ENCODE data around the gene CNTNAP3B. TPM values are rescaled to one million over a fixed set of nuclear protein-coding genes. Genes with fewer than 3 reads are reported as not detected.
"Not testable (repeated sequence)": the region's sequence is repeated elsewhere in the genome, so short reads cannot be mapped to it uniquely, and the experiment has no call there.

Gene CNTNAP3B
- total RNA-seq, 4 donors from 2014 or later = 6.4 to 23.4 (median 19.2) TPM

DNA sequence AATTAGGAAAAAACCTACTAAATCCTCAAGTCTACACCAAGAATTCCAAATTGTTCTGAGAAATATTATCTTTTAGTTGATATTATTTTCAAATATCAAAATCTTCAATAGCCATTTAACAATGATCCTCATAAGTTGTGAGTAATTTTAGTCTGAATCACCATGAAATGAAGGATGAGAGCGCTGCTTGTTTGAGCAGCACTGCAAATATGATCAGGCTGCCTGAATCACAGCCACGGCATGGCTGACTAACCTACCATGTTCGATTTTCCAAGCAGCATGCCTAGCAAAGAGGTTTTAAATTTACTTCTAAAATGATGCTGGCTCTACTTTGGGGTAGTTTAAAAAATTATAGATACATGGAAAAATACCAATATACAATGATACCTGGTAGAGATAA is 95.7 kb downstream of the CNTNAP3B start:
- WGBS, 2 donors = no CpG with 5 or more reads among the region's 3 CpGs
- H3K4me3 ChIP-seq (ENCODE audit: low read depth, poor library complexity, severe bottlenecking); intact Hi-C loops (cut with DNase I; ENCODE audit: low total_unique reads); DNase-seq (ENCODE audit: low spot score in 2 of 2): not testable (repeated sequence)

DNA sequence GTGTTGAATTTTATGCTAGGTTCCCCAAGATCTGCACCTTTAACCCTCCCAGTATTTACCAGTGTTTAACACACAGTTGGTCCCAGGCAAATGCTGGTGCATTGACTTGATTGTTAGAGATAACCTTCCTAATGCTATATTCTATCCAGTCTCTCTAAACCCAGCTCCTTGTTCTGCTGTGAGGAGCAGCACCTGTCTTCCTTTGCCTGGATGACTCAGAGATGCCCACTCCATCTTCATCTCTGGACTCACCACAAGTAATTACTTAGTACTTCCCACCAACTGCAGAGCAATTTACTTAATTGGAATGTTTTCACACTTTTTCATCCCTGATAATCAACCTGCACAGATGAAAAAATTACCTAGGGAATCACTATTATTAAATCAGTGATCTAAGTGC is 108.6 kb downstream of the CNTNAP3B start:
- intact Hi-C loops (cut with DNase I; ENCODE audit: low total_unique reads); H3K4me3 ChIP-seq (ENCODE audit: low read depth, poor library complexity, severe bottlenecking); DNase-seq (ENCODE audit: low spot score in 2 of 2): not testable (repeated sequence)

DNA sequence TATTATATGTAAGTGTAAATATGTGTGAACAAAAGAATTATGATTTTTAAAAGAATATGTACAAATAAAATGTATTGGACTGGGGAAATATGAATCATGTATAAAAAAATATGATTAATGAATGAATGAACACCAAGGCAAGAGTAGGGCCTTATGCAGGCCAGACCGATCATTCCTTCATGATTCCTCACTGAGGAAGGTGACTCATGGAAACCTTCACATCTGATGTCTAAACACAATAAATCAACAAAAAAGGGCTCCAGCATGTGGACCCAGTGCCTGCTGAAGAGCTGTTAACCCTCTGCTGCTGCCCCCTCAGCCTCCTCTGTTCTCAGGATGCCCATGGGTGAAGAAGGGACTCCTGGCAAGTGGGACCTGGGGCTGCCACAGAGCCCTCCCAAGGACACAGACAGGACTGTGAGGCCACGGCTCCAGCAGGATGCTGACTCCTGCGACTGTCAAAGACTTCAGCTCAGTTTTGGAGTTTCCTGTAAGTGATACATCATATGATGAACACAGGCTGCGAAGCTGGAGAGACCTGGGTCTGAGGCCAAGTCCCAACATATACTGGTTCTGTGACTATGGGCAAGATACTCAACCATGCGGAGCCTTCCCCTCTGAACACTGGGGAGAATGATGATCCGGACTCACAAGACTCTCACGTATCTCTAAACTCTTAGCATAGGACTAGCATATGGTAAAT is 110.9 kb downstream of the CNTNAP3B start:
- H3K4me3 ChIP-seq (ENCODE audit: low read depth, poor library complexity, severe bottlenecking); intact Hi-C loops (cut with DNase I; ENCODE audit: low total_unique reads): not testable (repeated sequence)
- 83 to 88% methylated on average over 5 to 7 of the region's 7 CpGs for WGBS, 2 donors
- peak in 1 of 2 donors; percentile 61 for DNase-seq (ENCODE audit: low spot score in 2 of 2)

DNA sequence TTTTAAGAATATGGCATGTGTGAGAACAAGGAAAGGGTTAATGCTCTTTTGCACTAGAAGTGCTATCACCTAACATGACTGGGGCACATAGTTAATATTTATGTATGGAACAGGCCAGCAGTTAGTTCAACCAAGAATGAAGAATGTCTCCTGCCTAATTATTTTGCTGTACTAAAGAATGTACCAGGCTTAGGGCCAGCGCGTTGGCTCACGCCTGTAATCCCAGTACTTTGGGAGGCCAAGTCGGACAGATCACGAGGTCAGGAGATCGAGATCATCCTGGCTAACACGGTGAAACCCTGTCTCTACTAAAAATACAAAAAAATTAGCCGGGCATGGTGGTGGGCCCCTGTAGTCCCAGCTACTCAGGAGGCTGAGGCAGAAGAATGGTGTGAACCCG is 114.9 kb downstream of the CNTNAP3B start:
- 63% methylated on average over 6 of the region's 9 CpGs; no CpG with 5 or more reads in 1 of the 2 donors for WGBS, 2 donors

DNA sequence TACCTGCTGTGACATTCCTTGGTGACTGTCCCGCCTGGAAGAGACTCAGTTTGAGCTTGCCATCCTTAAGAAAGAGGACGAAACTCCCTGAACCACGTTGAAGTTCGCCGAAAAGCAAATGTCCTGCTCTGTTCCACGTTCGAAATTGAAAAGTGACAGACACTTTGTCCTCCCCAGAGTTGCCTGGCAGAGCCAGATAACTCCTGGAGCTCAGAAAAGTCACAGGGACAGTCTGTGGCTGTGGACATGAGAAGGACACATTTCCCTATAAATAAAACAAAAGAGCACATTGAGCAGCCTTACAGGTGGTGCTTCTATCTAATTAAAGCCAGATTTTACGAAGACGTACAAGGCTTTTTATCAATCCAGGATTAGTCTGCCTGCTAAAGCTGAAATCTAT is 137.6 kb downstream of the CNTNAP3B start:
- intact Hi-C loops (cut with DNase I; ENCODE audit: low total_unique reads); DNase-seq (ENCODE audit: low spot score in 2 of 2); H3K4me3 ChIP-seq (ENCODE audit: low read depth, poor library complexity, severe bottlenecking): not testable (repeated sequence)
- WGBS, 2 donors = 69% methylated on average over 2 of the region's 9 CpGs; no CpG with 5 or more reads in 1 of the 2 donors

More for the DNA sequence above, 114.9 kb downstream of the CNTNAP3B start:
- H3K4me3 ChIP-seq (ENCODE audit: low read depth, poor library complexity, severe bottlenecking); DNase-seq (ENCODE audit: low spot score in 2 of 2); intact Hi-C loops (cut with DNase I; ENCODE audit: low total_unique reads): not testable (repeated sequence)

DNA sequence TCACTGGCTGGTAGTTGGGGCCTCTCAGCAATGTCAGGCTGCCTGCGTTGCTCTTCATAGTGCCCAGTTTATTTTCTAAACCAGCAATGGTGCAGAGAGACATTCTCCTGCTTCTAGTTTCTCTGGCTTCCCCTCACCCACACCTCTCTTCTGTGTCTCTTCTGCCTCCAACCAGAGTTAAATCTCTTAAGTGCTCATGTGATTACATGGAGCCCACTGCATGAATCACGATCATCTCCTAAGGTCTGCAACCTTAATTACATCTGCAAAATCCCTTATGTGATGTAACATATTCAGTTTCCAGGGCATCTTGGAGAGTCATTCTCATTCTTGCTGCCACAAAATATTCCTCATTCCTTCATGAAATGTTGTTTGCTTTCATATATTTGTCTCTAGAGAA is 149.0 kb downstream of the CNTNAP3B start:
- H3K4me3 ChIP-seq (ENCODE audit: low read depth, poor library complexity, severe bottlenecking); intact Hi-C loops (cut with DNase I; ENCODE audit: low total_unique reads); DNase-seq (ENCODE audit: low spot score in 2 of 2): not testable (repeated sequence)
- WGBS, 2 donors = no CpG with 5 or more reads among the region's 2 CpGs

DNA sequence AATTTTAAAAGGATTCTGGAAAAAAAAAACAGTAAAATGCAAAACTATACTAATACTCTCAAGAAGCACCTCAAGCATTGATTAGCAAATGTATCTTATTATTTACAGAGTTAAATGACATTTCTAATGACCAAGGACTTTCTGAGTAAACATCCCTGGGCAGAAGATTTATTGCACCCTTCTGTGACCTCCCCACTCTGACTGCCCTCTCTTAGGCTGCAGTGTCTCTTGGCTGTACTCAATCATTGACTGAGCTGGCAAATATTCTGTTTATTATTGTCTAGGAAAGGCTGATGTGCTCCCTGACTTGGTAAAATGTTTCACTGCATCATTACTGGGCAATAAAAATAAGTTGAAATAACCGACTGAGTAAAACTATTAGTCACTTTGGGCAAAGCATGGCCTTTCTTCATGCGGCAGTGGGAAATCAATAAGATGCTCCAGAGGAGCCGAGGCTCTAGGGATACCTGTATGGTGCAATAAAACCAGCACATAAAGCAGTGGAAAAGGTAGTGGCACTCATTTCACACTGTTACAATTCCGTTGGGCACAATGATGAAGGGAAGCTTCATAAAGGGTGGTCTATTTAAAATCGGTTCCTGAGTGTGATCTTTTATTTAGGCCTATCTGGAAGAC is 151.1 kb downstream of the CNTNAP3B start:
- H3K4me3 ChIP-seq (ENCODE audit: low read depth, poor library complexity, severe bottlenecking); DNase-seq (ENCODE audit: low spot score in 2 of 2); intact Hi-C loops (cut with DNase I; ENCODE audit: low total_unique reads): not testable (repeated sequence)
- no CpG with 5 or more reads among the region's 5 CpGs for WGBS, 2 donors

DNA sequence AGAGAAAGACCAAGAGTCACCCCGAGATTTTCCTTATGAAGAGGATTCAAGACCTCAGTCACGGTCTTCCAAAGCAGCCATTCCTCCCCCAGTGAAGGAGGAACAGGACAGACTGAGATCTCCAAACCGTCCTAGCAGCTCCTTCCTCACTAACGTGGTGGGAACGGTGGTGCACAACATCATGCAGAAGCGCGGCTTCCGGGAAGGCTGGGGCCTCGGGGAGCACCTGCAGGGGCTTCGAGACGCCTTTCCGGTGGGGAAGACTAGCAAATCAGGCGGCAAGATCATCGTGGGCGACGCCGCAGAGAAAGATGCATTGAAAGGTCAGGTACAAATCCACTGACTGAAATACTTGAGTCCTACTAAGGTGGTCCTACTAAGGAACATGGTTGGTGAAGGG is 154.3 kb downstream of the CNTNAP3B start:
- DNase-seq (ENCODE audit: low spot score in 2 of 2); H3K4me3 ChIP-seq (ENCODE audit: low read depth, poor library complexity, severe bottlenecking); intact Hi-C loops (cut with DNase I; ENCODE audit: low total_unique reads): not testable (repeated sequence)
- 95 to 96% methylated on average over 15 of the region's 17 CpGs for WGBS, 2 donors

DNA sequence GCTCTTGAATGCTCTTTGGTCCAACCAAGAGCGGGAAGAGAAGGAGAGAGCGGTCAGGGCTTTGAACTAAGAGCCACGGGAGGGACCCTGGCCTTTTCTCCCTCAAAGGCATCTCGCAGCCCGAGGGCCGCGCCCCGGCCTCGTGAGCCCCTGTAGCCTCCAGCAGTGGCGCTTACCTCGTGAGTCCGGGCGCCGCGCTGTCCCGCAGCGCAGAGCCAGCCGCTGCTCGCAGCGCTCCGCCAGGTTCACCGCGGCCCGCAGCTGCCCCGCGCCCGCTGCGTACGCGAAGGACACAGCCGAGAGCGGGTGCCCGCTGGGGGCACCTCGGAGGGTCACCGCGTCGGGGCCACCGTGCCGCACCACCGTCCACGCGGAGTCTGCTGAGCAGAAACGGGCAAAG is 176.2 kb downstream of the CNTNAP3B start:
- H3K4me3 ChIP-seq (ENCODE audit: low read depth, poor library complexity, severe bottlenecking); DNase-seq (ENCODE audit: low spot score in 2 of 2); intact Hi-C loops (cut with DNase I; ENCODE audit: low total_unique reads): not testable (repeated sequence)
- WGBS, 2 donors = 59 to 66% methylated on average over 23 to 33 of the region's 43 CpGs

DNA sequence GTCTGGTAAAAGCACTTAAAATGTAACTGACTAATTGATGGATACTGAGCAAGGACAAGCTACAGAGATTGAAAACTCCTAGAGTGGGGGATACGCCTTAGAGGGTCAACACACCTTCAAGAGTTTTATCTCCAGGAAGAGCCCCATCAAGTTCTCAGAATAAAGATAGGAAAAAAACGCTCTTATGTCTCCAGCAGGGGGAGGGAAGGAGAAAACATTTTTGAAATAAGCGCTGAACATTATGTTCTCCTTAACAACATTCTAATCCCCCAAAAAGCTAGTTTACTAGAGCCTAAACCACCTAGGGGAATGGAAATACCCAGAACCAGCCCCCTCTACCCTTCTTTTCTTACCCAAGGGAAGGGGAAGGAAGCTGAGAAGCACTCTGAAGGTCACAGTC is 187.5 kb downstream of the CNTNAP3B start:
- intact Hi-C loops (cut with DNase I; ENCODE audit: low total_unique reads); H3K4me3 ChIP-seq (ENCODE audit: low read depth, poor library complexity, severe bottlenecking); DNase-seq (ENCODE audit: low spot score in 2 of 2): not testable (repeated sequence)
- WGBS, 2 donors = 75 to 79% methylated on average over 3 of the region's 3 CpGs

DNA sequence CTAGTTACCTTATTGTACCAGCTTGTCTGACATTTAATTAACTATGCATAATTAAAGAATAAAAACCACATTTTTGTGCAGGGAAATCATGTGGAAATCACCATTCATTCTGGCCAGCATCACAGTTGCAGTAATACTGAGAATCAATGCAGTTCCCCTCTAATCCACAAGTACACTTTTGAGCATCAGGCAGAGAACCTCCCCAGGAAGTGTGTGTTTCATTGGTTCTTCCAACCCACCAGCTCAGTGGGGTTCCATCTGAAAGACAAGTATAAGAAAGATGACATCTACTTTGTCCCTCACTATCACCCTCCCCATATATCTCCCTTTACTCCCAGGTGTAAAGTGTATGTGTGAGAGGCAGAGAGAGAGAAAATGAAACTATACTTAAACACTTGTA is 191.1 kb downstream of the CNTNAP3B start:
- H3K4me3 ChIP-seq (ENCODE audit: low read depth, poor library complexity, severe bottlenecking); intact Hi-C loops (cut with DNase I; ENCODE audit: low total_unique reads); DNase-seq (ENCODE audit: low spot score in 2 of 2): not testable (repeated sequence)

DNA sequence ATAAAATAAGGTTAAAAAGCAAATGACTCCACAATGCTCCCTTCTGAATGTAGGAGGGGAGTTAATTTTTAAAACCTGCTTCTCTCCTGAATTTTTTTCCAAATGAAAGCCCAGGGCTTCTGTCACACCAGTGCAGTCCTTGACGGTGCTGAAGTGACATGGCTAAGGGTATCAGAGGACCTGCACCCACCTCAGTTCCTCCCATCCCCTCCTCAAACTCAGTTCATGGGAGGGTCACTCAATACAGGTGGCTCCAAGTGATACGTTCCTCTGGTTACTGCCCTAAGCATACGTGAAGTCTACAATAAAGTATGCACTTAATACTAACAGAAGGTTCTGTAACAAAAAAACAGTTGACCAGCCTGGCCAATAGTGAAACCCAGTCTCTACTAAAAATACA is 193.5 kb downstream of the CNTNAP3B start:
- intact Hi-C loops (cut with DNase I; ENCODE audit: low total_unique reads); DNase-seq (ENCODE audit: low spot score in 2 of 2); H3K4me3 ChIP-seq (ENCODE audit: low read depth, poor library complexity, severe bottlenecking): not testable (repeated sequence)
- WGBS, 2 donors = 73 to 78% methylated on average over 3 of the region's 3 CpGs

DNA sequence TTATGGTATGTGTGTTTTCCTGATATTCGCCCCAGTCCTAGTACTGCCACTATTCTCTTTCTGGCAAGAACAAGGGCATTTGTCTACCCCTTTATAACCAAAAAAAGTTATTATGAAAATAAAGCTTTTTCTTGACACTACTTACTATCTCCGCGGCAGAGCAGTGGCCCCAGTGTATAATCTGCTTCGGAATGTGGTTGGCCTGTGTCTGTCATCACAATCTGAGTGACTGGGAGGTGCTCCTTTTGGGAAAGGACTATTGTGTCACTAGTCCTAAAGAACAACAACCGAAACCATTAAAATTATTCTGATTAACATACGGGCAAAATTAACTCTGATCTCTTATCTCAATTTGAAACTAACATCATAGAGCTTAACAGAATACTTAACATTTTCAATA is 200.1 kb downstream of the CNTNAP3B start:
- WGBS, 2 donors = 80 to 95% methylated on average over 5 of the region's 6 CpGs
- DNase-seq (ENCODE audit: low spot score in 2 of 2); H3K4me3 ChIP-seq (ENCODE audit: low read depth, poor library complexity, severe bottlenecking); intact Hi-C loops (cut with DNase I; ENCODE audit: low total_unique reads): not testable (repeated sequence)

DNA sequence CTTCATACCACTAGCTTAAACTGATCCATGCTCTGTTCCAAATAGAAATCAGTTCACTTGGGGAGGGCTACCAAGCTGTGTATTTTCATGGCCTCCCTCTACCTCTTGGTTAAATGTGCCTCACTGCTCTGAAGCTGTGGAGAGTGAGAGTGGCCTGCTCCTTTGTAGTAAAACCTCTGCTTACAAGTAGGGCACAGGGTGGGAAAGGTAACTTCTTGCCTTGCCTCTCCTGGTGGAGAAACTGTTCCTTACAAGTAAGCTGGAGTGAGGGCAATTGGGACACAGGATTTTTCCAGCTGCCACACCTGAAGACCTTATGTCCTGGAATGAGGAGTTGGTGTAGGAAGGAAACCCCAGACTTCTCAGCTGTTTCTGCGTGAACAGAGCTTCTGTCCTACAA is 211.9 kb downstream of the CNTNAP3B start:
- H3K4me3 ChIP-seq (ENCODE audit: low read depth, poor library complexity, severe bottlenecking); DNase-seq (ENCODE audit: low spot score in 2 of 2); intact Hi-C loops (cut with DNase I; ENCODE audit: low total_unique reads): not testable (repeated sequence)
- 11% methylated on average over 1 of the region's 1 CpG; no CpG with 5 or more reads in 1 of the 2 donors for WGBS, 2 donors

DNA sequence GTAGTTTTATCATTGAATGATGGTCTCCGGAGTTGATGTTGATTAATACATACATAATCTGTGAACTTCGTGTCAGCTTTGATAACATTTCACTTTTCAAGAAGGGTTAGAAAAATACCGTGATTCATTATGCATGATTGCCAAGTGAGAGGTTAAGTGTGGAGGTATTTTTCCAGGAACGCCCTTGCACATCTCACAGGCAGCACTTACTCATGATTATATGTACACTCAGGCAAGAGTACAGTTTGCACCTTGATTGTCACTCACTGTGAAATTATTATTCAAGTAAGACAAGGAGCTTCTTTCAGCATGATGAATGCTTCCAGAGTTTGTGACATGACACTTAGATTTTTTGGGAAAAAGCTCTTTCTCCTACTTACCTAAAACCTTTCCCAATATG is 223.7 kb downstream of the CNTNAP3B start:
- no CpG with 5 or more reads among the region's 4 CpGs for WGBS, 2 donors
- H3K4me3 ChIP-seq (ENCODE audit: low read depth, poor library complexity, severe bottlenecking); DNase-seq (ENCODE audit: low spot score in 2 of 2); intact Hi-C loops (cut with DNase I; ENCODE audit: low total_unique reads): not testable (repeated sequence)
